Left lung (tissue), 10 donors: ENCODE measurements around the gene KRT71. TPM values are rescaled to one million over a fixed set of nuclear protein-coding genes. Genes with fewer than 3 reads are reported as not detected.

ENCODE experiments used
- ATAC-seq: fragments of 200-7000 bp; cut with Tn5 transposase; one replicate; pipeline ENCODE4 v1.9.1; 2020; ENCODE audit warnings: moderate library complexity
- DNase-seq, 4 donors: peaks; one replicate each; pipeline ENCODE4 v3.0.0-alpha.2; 2013 to 2020
- H3K27ac ChIP-seq, 2 donors: fragments of 200-600 bp; sonication (generic) in 1 of 2; one replicate each; pipeline versions ENCODE4 v1.5.0 to v1.8.0; 2020 to 2021
- H3K27me3 ChIP-seq, 2 donors: fragments of 200-600 bp; sonication (generic) in 1 of 2; one replicate each; pipeline versions ENCODE4 v1.5.0 to v1.8.0; 2020 to 2021
- H3K36me3 ChIP-seq, 2 donors: fragments of 200-600 bp; sonication (generic) in 1 of 2; one replicate each; pipeline versions ENCODE4 v1.5.0 to v1.8.0; 2020 to 2021
- H3K4me1 ChIP-seq, 2 donors: fragments of 200-600 bp; one replicate each; pipeline ENCODE4 v1.8.0; 2021
- H3K4me3 ChIP-seq, 2 donors: fragments of 200-600 bp; sonication (generic) in 1 of 2; one replicate each; pipeline versions ENCODE4 v1.5.0 to v1.8.0; 2020 to 2021; ENCODE audit warnings: mild to moderate bottlenecking in 1 of 2
- H3K9me3 ChIP-seq, 2 donors: fragments of 200-600 bp; sonication (generic) in 1 of 2; one replicate each; pipeline versions ENCODE4 v1.5.0 to v1.8.0; 2020 to 2021
- intact Hi-C, 2 donors: fragments of 100-400 bp; cut with DNase I; formaldehyde crosslinking; loops; one replicate each; pipeline versions ENCODE4 v1.11.2 to v1.14.2; 2022
- polyA plus RNA-seq, 6 donors: library from polyadenylated mRNA; unstranded; fragments of 120-200 nt; gene quantifications; one replicate each; pipeline ENCODE4 v1.2.1, GENCODE V29; 2013; ENCODE audit not compliant: insufficient read length in 6 of 6
- total RNA-seq, 2 donors: library from RNA; stranded (reverse); fragmentation: NEBNext Ultra II Directional; extraction: Animal tissue kit (Norgen Biotek cat#: 25700); gene quantifications; one replicate each; pipeline ENCODE4 v1.2.1, GENCODE V29; 2021
- TF ChIP-seq, protein P1 (sequence below), 2 donors: fragments of 200-600 bp; sonication (generic) in 1 of 2; IDR thresholded peaks; one replicate each; pipeline versions ENCODE4 v1.5.0 to v1.8.0; 2021; ENCODE audit warnings: antibody characterized with exemption in 2 of 2
- donor health status: DM: no; HTN: yes; CAD: no.
- donor health status: DM: no; HTN: no; CAD: no.

KRT71 gene
- total and polyA plus RNA-seq, 8 donors: 0.10 to 0.18 (median 0.15) TPM; not detected in 4

DNA sequence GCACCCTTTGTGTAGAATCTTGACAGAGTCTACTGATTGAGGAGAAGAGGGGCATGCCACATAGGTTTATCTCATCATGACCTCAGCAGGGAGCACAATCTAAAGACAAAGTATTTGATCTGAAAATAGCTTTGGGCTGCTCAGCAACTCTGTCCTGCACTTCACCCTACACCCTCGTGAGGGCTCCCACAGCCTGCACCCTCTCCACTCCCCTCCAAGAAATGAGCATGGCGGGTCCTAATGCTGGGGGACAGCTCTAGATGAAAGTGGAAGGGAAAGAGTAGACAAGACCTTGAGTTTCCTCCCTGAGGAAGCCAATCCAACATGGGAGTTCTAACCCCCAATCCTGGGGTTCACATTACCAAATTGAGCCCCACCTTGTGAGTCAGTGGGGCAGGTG, 22.0 kb downstream of the KRT71 start:
- H3K36me3 ChIP-seq: no peaks in the 10 kb centered on the region
- ATAC-seq: no peak
- no peaks in the 10 kb centered on the region for H3K4me1 ChIP-seq
- no peak overlapping the region for H3K4me3 ChIP-seq
- H3K27me3 ChIP-seq: peaks cover 0 to 6% of the 10 kb centered on the region in 2 donors
- H3K27ac ChIP-seq: no peak overlapping the region
- no peak for DNase-seq
- intact Hi-C loops: no loop called here
- H3K9me3 ChIP-seq: no peaks in the 10 kb centered on the region
- TF ChIP-seq, protein P1, sequence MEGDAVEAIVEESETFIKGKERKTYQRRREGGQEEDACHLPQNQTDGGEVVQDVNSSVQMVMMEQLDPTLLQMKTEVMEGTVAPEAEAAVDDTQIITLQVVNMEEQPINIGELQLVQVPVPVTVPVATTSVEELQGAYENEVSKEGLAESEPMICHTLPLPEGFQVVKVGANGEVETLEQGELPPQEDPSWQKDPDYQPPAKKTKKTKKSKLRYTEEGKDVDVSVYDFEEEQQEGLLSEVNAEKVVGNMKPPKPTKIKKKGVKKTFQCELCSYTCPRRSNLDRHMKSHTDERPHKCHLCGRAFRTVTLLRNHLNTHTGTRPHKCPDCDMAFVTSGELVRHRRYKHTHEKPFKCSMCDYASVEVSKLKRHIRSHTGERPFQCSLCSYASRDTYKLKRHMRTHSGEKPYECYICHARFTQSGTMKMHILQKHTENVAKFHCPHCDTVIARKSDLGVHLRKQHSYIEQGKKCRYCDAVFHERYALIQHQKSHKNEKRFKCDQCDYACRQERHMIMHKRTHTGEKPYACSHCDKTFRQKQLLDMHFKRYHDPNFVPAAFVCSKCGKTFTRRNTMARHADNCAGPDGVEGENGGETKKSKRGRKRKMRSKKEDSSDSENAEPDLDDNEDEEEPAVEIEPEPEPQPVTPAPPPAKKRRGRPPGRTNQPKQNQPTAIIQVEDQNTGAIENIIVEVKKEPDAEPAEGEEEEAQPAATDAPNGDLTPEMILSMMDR (IDR thresholded peaks at IDR 0.05): no peak

DNA sequence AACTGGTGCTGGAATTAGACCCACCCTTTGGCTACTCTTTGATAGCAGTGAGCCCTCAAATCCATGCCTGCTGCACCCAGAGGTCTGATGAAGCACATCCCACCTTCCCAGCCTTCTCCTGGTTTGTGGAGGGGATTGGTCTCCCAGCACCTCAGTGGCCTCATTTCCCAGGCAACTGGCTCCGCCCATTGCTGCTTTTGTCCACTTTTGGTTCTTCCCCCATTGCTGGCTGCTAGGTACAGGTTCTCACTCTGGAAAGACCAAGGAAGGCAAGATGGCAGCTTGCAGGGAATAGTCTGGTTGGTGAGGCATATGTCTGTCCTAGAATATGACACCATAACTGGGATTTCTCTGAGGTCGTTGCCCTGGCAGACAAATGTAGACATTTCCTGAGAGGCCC, 22.6 kb downstream of the KRT71 start:
- Histone ChIP-seq H3K27ac (no peak overlapping the region), H3K36me3 (no peaks in the 10 kb centered on the region), H3K9me3 (no peaks in the 10 kb centered on the region), H3K4me1 (no peaks in the 10 kb centered on the region), H3K4me3 (no peak overlapping the region), H3K27me3 (peaks cover 0 to 8% of the 10 kb centered on the region in 2 donors)
- DNase-seq (no peak), ATAC-seq (no peak)
- intact Hi-C loops: no loop called here
- TF ChIP-seq, protein P1 (IDR thresholded peaks at IDR 0.05): no peak

DNA sequence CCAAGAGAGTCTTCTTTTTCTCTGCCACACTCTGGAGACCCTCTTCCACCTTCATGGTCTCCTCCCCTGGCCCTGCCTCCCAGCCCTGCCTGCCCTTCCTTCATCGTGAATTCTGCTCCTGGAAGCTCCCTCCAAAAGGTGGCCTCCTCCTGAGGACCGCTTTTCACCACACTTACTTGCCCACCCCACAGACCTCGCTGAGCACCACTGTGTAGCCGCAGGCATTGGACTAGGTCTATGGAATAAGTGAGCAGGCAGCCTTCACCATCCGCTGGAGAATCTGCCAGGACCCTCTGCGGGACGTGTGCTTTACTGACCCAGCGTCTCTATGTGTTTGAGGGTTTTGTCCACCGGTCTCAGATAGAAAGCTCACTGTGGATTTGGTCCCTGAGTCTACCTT, 23.1 kb downstream of the KRT71 start:
- H3K4me3 ChIP-seq: no peak overlapping the region
- H3K27ac ChIP-seq: no peak overlapping the region
- TF ChIP-seq, protein P1 (IDR thresholded peaks at IDR 0.05): no peak
- no peaks in the 10 kb centered on the region for H3K4me1 ChIP-seq
- DNase-seq (no peak), ATAC-seq (no peak)
- H3K27me3 ChIP-seq: peaks cover 0 to 13% of the 10 kb centered on the region in 2 donors
- intact Hi-C loops: no loop called here
- no peaks in the 10 kb centered on the region for H3K9me3 ChIP-seq
- no peaks in the 10 kb centered on the region for H3K36me3 ChIP-seq

DNA sequence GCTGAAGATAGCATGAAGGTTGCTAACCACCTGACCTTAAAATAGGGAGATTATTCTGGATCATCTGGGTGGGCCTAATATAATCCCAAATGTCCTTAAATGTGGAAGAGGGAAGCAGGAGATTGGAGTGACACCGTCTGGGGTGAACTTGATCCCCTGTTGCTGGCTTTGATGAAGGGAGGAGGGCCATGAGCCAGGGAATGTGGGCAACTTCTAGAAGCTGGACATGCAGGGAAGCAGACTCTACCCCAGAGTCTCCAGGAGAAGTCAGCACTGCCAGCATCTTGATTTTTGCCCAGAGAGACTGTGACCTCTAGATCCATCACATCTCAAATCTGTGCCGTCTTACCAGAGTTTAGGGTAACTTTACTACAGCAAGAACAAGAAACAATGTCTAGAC, 23.5 kb downstream of the KRT71 start:
- TF ChIP-seq, protein P1 (IDR thresholded peaks at IDR 0.05): no peak
- Histone ChIP-seq H3K27ac (no peak overlapping the region), H3K27me3 (peaks cover 0 to 16% of the 10 kb centered on the region in 2 donors), H3K36me3 (no peaks in the 10 kb centered on the region), H3K4me3 (no peak overlapping the region), H3K9me3 (no peaks in the 10 kb centered on the region), H3K4me1 (no peaks in the 10 kb centered on the region)
- intact Hi-C loops: no loop called here
- no peak for DNase-seq
- ATAC-seq: no peak

DNA sequence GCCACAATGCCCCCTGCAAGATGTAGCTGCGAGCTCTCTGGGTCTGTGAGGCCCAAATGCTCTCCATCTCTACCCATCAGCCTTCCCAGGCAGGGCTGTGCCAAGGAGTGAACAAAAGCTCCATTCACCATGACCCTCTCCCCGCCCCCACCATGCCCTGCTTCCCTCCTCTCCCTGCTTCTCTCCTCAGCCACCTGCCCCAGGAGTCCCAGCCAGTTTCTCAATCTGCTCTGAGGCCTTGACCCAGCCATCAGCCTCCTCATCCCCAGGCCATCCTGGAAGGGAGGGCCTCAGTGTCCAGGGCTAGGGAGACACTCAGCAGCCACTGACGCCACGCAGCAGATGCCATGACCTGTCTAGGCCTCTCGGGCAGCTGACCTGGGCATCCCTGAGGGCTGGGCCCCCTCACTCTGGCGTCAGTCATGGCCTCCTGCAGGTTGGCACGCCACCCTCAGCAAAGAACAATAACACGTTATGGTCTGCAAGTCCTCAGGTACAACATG, 24.3 kb downstream of the KRT71 start:
- intact Hi-C loops: no loop called here
- TF ChIP-seq, protein P1 (IDR thresholded peaks at IDR 0.05): no peak

More for the DNA sequence above, 24.3 kb downstream of the KRT71 start:
- no peak for DNase-seq
- ATAC-seq: no peak
- Histone ChIP-seq H3K27me3 (peaks cover 0 to 23% of the 10 kb centered on the region in 2 donors), H3K36me3 (no peaks in the 10 kb centered on the region), H3K27ac (no peak overlapping the region), H3K9me3 (no peaks in the 10 kb centered on the region), H3K4me1 (no peaks in the 10 kb centered on the region), H3K4me3 (no peak overlapping the region)
